ENCODE results near the gene NRXN3.
A peak's percentile ranks its signal among the peaks of the same experiment; 100 is the strongest.

NRXN3 gene

DNA sequence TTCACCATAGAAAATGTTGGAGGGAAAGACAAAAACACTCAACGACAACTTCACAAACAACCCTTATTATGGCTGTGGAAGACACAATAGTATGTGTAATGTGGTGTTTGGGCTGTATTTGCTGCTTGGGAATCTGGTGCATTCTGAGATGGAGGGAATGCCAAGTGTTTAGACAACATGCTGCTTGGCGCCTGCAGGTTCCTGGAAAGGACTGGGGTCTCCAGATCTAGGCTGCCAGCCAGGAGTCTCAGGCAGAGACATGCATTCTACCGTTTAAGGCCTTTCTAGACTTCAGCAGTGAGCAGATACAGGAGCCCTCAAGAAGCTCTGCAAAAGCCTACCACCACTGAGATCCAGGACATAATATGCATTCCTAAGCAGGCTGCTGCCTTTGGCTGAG lies 418.7 kb downstream of the NRXN3 start:
- TF ChIP-seq, protein P1, sequence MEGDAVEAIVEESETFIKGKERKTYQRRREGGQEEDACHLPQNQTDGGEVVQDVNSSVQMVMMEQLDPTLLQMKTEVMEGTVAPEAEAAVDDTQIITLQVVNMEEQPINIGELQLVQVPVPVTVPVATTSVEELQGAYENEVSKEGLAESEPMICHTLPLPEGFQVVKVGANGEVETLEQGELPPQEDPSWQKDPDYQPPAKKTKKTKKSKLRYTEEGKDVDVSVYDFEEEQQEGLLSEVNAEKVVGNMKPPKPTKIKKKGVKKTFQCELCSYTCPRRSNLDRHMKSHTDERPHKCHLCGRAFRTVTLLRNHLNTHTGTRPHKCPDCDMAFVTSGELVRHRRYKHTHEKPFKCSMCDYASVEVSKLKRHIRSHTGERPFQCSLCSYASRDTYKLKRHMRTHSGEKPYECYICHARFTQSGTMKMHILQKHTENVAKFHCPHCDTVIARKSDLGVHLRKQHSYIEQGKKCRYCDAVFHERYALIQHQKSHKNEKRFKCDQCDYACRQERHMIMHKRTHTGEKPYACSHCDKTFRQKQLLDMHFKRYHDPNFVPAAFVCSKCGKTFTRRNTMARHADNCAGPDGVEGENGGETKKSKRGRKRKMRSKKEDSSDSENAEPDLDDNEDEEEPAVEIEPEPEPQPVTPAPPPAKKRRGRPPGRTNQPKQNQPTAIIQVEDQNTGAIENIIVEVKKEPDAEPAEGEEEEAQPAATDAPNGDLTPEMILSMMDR (IDR thresholded peaks at IDR 0.05; ENCODE audit: extremely low read depth, missing control alignments), result no peak

DNA sequence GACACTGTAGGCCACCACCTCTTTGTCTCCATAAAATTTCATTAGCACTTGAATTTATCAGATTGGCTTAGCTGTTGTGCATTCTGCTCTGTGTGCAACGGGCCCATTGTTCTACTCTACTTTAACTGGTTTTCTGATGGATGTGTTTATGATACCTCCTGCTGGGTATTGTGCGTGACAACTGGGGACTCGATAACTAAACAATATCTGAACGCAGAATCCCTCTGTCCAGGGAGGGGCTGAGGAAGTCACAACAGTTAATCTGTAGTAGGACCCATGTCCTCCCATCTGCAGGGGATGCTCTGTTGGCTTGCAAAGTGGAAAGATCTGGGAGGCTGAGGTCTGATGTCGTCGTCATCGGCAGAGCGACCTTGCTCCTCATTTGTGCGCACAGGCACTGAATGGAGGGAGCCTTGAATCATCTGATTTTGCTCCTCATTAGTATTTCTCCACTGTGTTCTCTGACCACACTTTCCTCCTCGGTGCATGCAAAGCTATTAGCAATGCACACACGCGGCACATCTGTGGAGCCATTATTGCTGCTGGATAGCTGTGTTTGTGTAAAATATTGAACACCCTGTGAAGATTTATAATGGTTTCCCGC lies 422.5 kb downstream of the NRXN3 start:
- DNase-seq (ENCODE audit: low spot score), result no peak
- TF ChIP-seq, protein P1 (IDR thresholded peaks at IDR 0.05; ENCODE audit: extremely low read depth, missing control alignments), result no peak

More for the DNA sequence above, 418.7 kb downstream of the NRXN3 start:
- DNase-seq (ENCODE audit: low spot score), result no peak

DNA sequence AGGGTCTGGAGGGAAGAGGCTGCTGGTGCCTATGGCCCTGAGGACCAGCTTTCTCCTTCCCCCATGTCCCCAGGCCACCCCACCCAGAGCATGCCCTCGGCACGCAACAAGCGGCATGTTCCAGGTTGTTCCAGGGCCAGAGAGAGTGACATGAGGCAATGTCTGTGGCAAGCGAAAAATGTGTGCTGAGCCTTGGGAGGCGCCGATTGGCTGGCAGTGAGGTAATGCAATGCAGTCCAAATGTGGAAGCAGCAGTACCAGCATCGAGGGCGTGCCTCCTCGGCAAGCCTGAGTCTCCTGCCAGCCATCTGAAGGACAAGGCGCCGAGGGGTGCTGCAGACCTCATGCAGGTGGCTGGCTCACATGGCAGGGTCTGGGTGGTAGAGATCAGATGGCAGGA lies 423.8 kb downstream of the NRXN3 start:
- no peak for DNase-seq (ENCODE audit: low spot score)
- TF ChIP-seq, protein P1 (IDR thresholded peaks at IDR 0.05; ENCODE audit: extremely low read depth, missing control alignments), result no peak

- TF ChIP-seq, protein P1 (IDR thresholded peaks at IDR 0.05; ENCODE audit: extremely low read depth, missing control alignments), result no peak
- no peak for DNase-seq (ENCODE audit: low spot score)
Observed at GRCh38 chr14:78595797-78596196, 425.6 kb downstream of the NRXN3 start.

- TF ChIP-seq, protein P1 (IDR thresholded peaks at IDR 0.05; ENCODE audit: extremely low read depth, missing control alignments), result peak; percentile 89
- DNase-seq (ENCODE audit: low spot score), result peak; percentile 66
Observed at GRCh38 chr14:78598046-78598920, 428.1 kb downstream of the NRXN3 start.

- TF ChIP-seq, protein P1 (IDR thresholded peaks at IDR 0.05; ENCODE audit: extremely low read depth, missing control alignments), result no peak
- no peak for DNase-seq (ENCODE audit: low spot score)
Observed at GRCh38 chr14:78605025-78605762, 435.0 kb downstream of the NRXN3 start.

Measured in GM20000 (cell line).